Stimulated activated naive CD4-positive, alpha-beta T cell treated with Interleukin-2 at 50 U/mL for 16 hours (primary cell): Measurements from ENCODE around the gene ARL14.

Source experiments
- DNase-seq: peaks from one replicate; lab custom pipeline; 2025; lab: John Stamatoyannopoulos, UW

Gene ARL14

DNA sequence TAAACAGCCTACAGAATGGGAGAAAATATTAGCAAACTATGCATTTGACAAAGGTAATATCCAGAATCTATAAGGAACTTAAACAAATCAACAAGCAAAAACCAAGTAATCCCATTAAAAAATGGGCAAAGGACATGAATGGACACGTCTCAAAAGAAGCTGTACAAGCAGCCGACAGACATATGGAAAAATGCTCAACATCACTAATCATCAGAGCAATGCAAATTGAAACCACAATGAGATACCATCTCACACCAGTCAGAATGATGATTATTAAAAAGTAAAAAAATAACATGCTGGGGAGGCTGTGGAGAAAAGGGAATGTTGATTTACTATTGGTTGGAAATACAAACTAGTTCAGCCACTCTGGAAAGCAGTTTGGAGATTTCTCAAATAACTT, 48.4 kb downstream of the ARL14 start:
- DNase-seq, result no peak
